NB4 (cell line): ENCODE results near the gene KRT1.

Experiments
- MYC ChIP-seq: IDR thresholded peaks from 2 replicates; pipeline ENCODE4 v1.6.1; 2011; ENCODE audit warnings: low read depth, low read length
- POLR2A ChIP-seq: IDR thresholded peaks from 2 replicates; pipeline ENCODE4 v1.6.1; 2011; ENCODE audit warnings: mild to moderate bottlenecking; ENCODE audit not compliant: insufficient read length; ENCODE audit errors: extremely low read depth
- TF ChIP-seq, protein P1 (sequence below): IDR thresholded peaks from one replicate; pipeline ENCODE4 v1.5.1; 2012; ENCODE audit warnings: low read depth, low read length

DNA sequence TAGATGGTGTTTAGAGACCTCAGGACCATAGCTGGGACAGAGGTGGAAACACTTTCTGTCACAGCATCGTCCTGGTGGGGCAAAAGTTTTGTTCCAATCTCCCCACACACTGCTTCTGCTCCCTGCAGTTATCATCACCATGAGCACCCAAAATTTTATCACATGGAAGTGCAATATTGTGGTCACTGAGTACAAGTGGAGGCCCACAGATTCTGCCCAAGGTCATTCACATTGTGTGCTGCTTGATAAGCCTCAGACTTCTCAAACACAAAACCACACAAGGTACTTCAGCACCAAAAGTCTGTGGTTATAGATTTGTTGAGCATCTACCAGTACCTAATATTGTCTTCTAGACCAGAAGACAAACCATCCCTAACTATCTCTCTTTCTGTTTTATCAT lies 23.7 kb upstream of the KRT1 start:
- no peak for TF ChIP-seq POLR2A
- TF ChIP-seq, protein P1, sequence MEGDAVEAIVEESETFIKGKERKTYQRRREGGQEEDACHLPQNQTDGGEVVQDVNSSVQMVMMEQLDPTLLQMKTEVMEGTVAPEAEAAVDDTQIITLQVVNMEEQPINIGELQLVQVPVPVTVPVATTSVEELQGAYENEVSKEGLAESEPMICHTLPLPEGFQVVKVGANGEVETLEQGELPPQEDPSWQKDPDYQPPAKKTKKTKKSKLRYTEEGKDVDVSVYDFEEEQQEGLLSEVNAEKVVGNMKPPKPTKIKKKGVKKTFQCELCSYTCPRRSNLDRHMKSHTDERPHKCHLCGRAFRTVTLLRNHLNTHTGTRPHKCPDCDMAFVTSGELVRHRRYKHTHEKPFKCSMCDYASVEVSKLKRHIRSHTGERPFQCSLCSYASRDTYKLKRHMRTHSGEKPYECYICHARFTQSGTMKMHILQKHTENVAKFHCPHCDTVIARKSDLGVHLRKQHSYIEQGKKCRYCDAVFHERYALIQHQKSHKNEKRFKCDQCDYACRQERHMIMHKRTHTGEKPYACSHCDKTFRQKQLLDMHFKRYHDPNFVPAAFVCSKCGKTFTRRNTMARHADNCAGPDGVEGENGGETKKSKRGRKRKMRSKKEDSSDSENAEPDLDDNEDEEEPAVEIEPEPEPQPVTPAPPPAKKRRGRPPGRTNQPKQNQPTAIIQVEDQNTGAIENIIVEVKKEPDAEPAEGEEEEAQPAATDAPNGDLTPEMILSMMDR, result no peak
- no peak for TF ChIP-seq MYC
